Activated CD8-positive, alpha-beta T cell treated with anti-CD3 and anti-CD28 coated beads, Interleukin-2, amount 10 ng/mL, durations not matched to agents 7 days and 5 days (primary cell): Measurements from ENCODE around the gene MND1. TPM values are rescaled to one million over a fixed set of nuclear protein-coding genes. Genes with fewer than 3 reads are reported as not detected.
"Not testable (repeated sequence)": the region's sequence is repeated elsewhere in the genome, so short reads cannot be mapped to it uniquely, and the experiment has no call there.

Experiments used
- ATAC-seq: fragments of 150-1000 bp; cut with Tn5 transposase; one replicate; pipeline ENCODE4 v1.10.0; 2021; ENCODE audit warnings: moderate library complexity
- CTCF ChIA-PET: fragments of 350-600 bp; sonication (Branson Sonifier 250); formaldehyde crosslinking; loops from one replicate; lab custom pipeline; 2021; ENCODE audit warnings: antibody characterized with exemption; lab: Charles Lee
- POLR2A ChIA-PET: fragments of 350-600 bp; sonication (Branson Sonifier 250); formaldehyde crosslinking; loops from one replicate; lab custom pipeline; 2021; ENCODE audit warnings: antibody characterized with exemption; lab: Charles Lee
- DNase-seq: peaks from one replicate; pipeline ENCODE4 v3.0.0-alpha.2; 2020
- H3K27ac Mint-ChIP-seq: one replicate; pipeline ENCODE4 v1.8.0; 2021; ENCODE audit warnings: mild to moderate bottlenecking, mixed read lengths
- H3K27me3 Mint-ChIP-seq: one replicate; pipeline ENCODE4 v1.8.0; 2021; ENCODE audit warnings: low read depth, mixed read lengths
- H3K36me3 Mint-ChIP-seq: one replicate; pipeline ENCODE4 v1.8.0; 2021; ENCODE audit warnings: low read depth, mixed read lengths
- H3K4me1 Mint-ChIP-seq: one replicate; pipeline ENCODE4 v1.8.0; 2021; ENCODE audit warnings: low read depth, mixed read lengths
- H3K4me3 Mint-ChIP-seq: one replicate; pipeline ENCODE4 v1.8.0; 2021; ENCODE audit warnings: mild to moderate bottlenecking, mixed read lengths
- H3K9me3 Mint-ChIP-seq: one replicate; pipeline ENCODE4 v1.8.0; 2022; ENCODE audit warnings: mixed read lengths; ENCODE audit not compliant: insufficient read depth
- total RNA-seq, 2 experiments: library from RNA; stranded (reverse); gene quantifications; one replicate each; pipeline ENCODE4 v1.2.3, GENCODE V29; 2021

MND1 gene
- total RNA-seq, 2 experiments from 2014 or later, result 37.4 to 38.3 TPM

DNA sequence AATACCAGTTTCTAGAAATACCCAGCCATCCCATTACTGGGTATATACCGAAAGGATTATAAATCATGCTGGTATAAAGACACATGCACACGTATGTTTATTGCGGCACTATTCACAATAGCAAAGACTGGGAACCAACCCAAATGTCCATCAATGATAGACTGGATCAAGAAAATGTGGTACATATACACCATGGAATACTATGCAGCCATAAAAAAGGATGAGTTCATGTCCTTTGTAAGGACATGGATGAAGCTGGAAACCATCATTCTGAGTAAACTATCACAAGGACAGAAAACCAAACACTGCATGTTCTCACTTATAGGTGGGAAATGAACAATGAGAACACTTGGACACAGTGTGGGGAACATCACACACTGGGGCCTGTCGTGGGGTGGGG lies 117.1 kb downstream of the MND1 start:
- CTCF ChIA-PET, H3K27ac Mint-ChIP-seq, H3K27me3 Mint-ChIP-seq, H3K36me3 Mint-ChIP-seq, ATAC-seq, DNase-seq, POLR2A ChIA-PET, H3K9me3 Mint-ChIP-seq, H3K4me3 Mint-ChIP-seq: not testable (repeated sequence)
- peaks cover 20% of the 10 kb centered on the region for H3K4me1 Mint-ChIP-seq

GRCh38 chr4:153464068-153464467 lies 119.6 kb downstream of the MND1 start:
- Mint-ChIP-seq H3K4me3 (no peak overlapping the region), H3K9me3 (no peaks in the 10 kb centered on the region), H3K4me1 (peaks cover 19% of the 10 kb centered on the region), H3K27ac (no peak overlapping the region), H3K36me3 (peaks cover 19% of the 10 kb centered on the region), H3K27me3 (no peaks in the 10 kb centered on the region)
- ATAC-seq, result no peak
- ChIA-PET CTCF (interaction anchor here (0.6 to 5.4 kb wide), 5 partner anchors 16 to 324 kb away, joined by 3 to 52 read pairs (median 41); no protein-coding TSS in a partner anchor), POLR2A (no interaction called here)
- no peak for DNase-seq

Other genes starting within 250 kb of the MND1 start
- gene TRIM2, start 140.2 kb upstream of the MND1 start, total RNA-seq, result under 1 TPM; 0.13 to 0.18 TPM
- gene TMEM131L, start 121.7 kb downstream of the MND1 start, total RNA-seq, result 10 to 100 TPM; 54.9 to 58.4 TPM